GM12891 (cell line): ENCODE results near the gene KLLN.
"Not testable (repeated sequence)": the region's sequence is repeated elsewhere in the genome, so short reads cannot be mapped to it uniquely, and the experiment has no call there.

Experiments used
- POLR2A ChIP-seq: IDR thresholded peaks from 2 replicates; pipeline ENCODE4 v1.6.1; 2011; ENCODE audit warnings: low read depth, low read length, control low read depth
- POLR2AphosphoS5 ChIP-seq: IDR thresholded peaks from 2 replicates; pipeline ENCODE4 v1.6.1; 2011; ENCODE audit warnings: low read depth, low read length, control low read depth

- not testable (repeated sequence) for TF ChIP-seq POLR2A, POLR2AphosphoS5
Measured at GRCh38 chr10:87903396-87903795, 40.1 kb upstream of the KLLN start.
